GM12891 (cell line): Measurements from ENCODE around the gene MGAM2.
"Not testable (repeated sequence)": the region's sequence is repeated elsewhere in the genome, so short reads cannot be mapped to it uniquely, and the experiment has no call there.

Source experiments
- DNase-seq: peaks from one replicate; pipeline ENCODE4 v3.0.0; 2011; ENCODE audit warnings: low spot score; ENCODE audit not compliant: insufficient read length
- FAIRE-seq: peaks from 2 replicates; lab custom pipeline; 2011; peaks lifted over from hg19 to GRCh38; lab: Jason Lieb, UNC
- PAX5 ChIP-seq: IDR thresholded peaks from 2 replicates; pipeline ENCODE4 v1.6.1; 2011; ENCODE audit warnings: low read length, moderate library complexity, mild to moderate bottlenecking; ENCODE audit not compliant: insufficient read depth, severe bottlenecking
- POLR2A ChIP-seq: IDR thresholded peaks from 2 replicates; pipeline ENCODE4 v1.6.1; 2011; ENCODE audit warnings: low read depth, low read length, control low read depth
- POLR2AphosphoS5 ChIP-seq: IDR thresholded peaks from 2 replicates; pipeline ENCODE4 v1.6.1; 2011; ENCODE audit warnings: low read depth, low read length, control low read depth
- POU2F2 ChIP-seq: IDR thresholded peaks from 2 replicates; pipeline ENCODE4 v1.6.1; 2011; ENCODE audit warnings: low read depth, mild to moderate bottlenecking, control low read depth, low read length, moderate library complexity
- SPI1 ChIP-seq: IDR thresholded peaks from 2 replicates; pipeline ENCODE4 v1.6.1; 2011; ENCODE audit warnings: low read depth, low read length, control low read depth
- TAF1 ChIP-seq: IDR thresholded peaks from 2 replicates; pipeline ENCODE4 v1.6.1; 2011; ENCODE audit warnings: low read depth, low read length, control low read depth

Gene MGAM2

GRCh38 chr7:142097571-142097970 is 13.9 kb upstream of the MGAM2 start:
- DNase-seq (no peak), FAIRE-seq (no peak)
- TF ChIP-seq POU2F2 (no peak), TAF1 (no peak)

- FAIRE-seq, result no peak
- TF ChIP-seq POU2F2 (no peak), POLR2A (no peak), POLR2AphosphoS5 (no peak), TAF1 (no peak)
- no peak for DNase-seq
These were observed 13.5 kb upstream of the MGAM2 start for GRCh38 chr7:142098004-142098403.

GRCh38 chr7:142099347-142099746 is 12.2 kb upstream of the MGAM2 start:
- DNase-seq, FAIRE-seq: not testable (repeated sequence)

- no peak for DNase-seq
- TF ChIP-seq POLR2A (no peak), TAF1 (no peak), POLR2AphosphoS5 (no peak), SPI1 (no peak), PAX5 (no peak), POU2F2 (no peak)
- no peak for FAIRE-seq
These were observed 10.9 kb upstream of the MGAM2 start for GRCh38 chr7:142100634-142101033.

GRCh38 chr7:142101794-142102193 is 9.7 kb upstream of the MGAM2 start:
- FAIRE-seq, result not testable (repeated sequence)

GRCh38 chr7:142104550-142105527 is 6.7 kb upstream of the MGAM2 start:
- DNase-seq (no peak), FAIRE-seq (no peak)
- no peak for TF ChIP-seq PAX5
- TF ChIP-seq TAF1, result no peak

More at GRCh38 chr7:142101794-142102193, 9.7 kb upstream of the MGAM2 start:
- not testable (repeated sequence) for DNase-seq

- FAIRE-seq, result no peak
- TF ChIP-seq PAX5, result no peak
- TF ChIP-seq POLR2A, result no peak
- TF ChIP-seq SPI1, result no peak
- no peak for TF ChIP-seq POU2F2
- no peak for TF ChIP-seq TAF1
- no peak for TF ChIP-seq POLR2AphosphoS5
- no peak for DNase-seq
These were observed 2.6 kb upstream of the MGAM2 start for GRCh38 chr7:142108728-142109505.

GRCh38 chr7:142110098-142110497 is 1.4 kb upstream of the MGAM2 start:
- FAIRE-seq (no peak), DNase-seq (no peak)
- TF ChIP-seq TAF1, result no peak
- no peak for TF ChIP-seq POLR2AphosphoS5
- TF ChIP-seq POU2F2, result no peak
- no peak for TF ChIP-seq POLR2A
- TF ChIP-seq SPI1, result no peak
- TF ChIP-seq PAX5, result no peak

- no peak for DNase-seq
- TF ChIP-seq SPI1 (no peak), PAX5 (no peak), POU2F2 (no peak), POLR2A (no peak), TAF1 (no peak), POLR2AphosphoS5 (no peak)
- no peak for FAIRE-seq
These were observed 880 bp upstream of the MGAM2 start for GRCh38 chr7:142110638-142111037.

GRCh38 chr7:142112086-142112485 is 568 bp downstream of the MGAM2 start:
- DNase-seq (no peak), FAIRE-seq (no peak)
- no peak for TF ChIP-seq TAF1
- TF ChIP-seq POLR2AphosphoS5, result no peak
- TF ChIP-seq PAX5, result no peak
- TF ChIP-seq POU2F2, result no peak
